LNCAP (cell line): ENCODE data around the gene PODNL1.

Source experiments
- TF ChIP-seq, protein P1 (sequence below): fragments of 450-650 bp; IDR thresholded peaks from 2 replicates; pipeline ENCODE4 v1.5.1; 2017; ENCODE audit warnings: mild to moderate bottlenecking

PODNL1 gene

DNA sequence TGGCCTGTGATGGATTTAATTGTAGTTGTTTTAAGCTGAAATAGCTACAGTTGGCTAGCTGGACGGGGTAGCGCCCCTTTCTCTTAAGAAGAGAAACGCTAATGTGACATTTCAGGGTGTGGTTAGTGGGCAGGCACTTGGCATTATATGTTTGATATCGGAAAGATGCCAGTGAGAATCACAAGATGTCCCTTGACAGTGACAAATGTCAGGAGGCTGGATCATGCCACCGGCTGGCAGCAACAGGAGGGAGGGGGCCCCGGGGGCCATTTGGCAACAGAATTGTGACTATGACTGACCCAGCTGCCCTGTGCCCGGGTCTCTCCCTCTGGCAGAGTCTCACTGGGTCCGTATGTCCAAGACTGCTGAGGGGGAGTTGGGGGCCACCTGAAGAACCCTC, 18.8 kb upstream of the PODNL1 start:
- TF ChIP-seq, protein P1, sequence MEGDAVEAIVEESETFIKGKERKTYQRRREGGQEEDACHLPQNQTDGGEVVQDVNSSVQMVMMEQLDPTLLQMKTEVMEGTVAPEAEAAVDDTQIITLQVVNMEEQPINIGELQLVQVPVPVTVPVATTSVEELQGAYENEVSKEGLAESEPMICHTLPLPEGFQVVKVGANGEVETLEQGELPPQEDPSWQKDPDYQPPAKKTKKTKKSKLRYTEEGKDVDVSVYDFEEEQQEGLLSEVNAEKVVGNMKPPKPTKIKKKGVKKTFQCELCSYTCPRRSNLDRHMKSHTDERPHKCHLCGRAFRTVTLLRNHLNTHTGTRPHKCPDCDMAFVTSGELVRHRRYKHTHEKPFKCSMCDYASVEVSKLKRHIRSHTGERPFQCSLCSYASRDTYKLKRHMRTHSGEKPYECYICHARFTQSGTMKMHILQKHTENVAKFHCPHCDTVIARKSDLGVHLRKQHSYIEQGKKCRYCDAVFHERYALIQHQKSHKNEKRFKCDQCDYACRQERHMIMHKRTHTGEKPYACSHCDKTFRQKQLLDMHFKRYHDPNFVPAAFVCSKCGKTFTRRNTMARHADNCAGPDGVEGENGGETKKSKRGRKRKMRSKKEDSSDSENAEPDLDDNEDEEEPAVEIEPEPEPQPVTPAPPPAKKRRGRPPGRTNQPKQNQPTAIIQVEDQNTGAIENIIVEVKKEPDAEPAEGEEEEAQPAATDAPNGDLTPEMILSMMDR, result no peak

DNA sequence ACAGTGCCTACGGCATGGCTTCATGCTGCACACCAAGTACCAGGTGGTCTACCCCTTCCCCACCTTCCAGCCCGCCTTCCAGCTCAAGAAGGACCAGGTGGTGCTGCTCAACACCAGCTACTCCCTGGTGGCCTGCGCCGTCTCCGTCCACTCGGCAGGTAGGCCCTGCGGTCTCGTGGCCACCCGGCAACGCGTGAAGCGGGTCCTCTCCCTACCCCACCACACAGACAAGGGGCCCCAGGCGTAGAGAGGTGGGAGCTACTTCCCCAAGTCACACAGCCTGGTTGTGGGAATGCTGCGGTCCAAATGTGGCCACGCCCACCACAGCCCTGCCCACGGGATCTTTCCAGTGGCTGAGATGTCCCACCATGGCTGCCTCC, 18.1 kb upstream of the PODNL1 start:
- TF ChIP-seq, protein P1, result no peak

DNA sequence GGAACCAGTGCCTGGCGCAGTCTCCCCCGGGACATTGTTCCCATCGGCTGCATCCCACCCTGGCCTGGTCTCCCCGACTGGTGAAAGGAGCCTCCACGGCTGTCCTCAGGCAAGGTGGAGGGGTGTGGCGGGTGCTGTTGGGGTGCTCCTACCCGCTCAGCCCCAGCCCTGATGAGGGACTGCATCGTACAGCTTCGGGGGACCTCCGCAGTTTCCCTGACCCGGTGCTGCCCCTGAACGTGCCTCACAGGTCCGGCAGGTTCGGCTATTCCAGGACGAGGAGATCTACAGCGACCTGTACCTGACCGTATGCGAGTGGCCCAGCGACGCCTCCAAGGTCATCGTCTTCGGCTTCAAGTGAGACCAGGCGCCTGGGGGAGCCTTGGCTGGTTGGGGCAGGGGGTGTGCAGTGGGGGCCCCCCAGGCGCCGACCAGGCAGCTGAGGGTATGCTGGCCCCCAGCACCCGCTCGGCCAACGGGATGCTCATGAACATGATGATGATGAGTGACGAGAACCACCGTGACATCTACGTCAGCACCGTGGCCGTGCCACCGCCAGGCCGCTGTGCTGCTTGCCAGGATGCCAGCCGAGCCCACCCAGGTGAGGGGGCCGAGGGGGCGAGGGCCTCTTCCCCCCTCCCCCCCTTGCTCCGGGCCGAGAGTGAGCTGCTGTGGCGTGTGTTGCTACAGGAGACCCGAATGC, 17.6 kb upstream of the PODNL1 start:
- TF ChIP-seq, protein P1, result no peak

DNA sequence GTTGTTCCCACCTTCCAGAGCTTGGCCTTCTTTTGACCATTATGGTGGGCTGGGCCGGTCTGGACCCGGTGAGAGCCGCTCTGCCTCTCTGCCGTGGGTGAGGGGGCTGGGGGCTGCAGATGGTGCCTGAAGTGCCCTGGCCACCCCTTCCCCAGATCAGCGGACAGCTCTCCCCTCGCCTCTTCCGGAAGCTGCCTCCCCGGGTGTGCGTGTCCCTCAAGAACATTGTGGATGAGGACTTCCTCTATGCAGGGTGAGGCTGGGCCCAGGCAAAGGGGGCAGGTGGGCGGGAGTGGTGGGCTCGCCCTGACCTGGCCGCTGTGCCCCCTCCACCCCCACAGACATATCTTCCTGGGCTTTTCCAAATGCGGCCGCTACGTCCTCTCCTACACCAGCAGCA, 16.0 kb upstream of the PODNL1 start:
- TF ChIP-seq, protein P1, result no peak

DNA sequence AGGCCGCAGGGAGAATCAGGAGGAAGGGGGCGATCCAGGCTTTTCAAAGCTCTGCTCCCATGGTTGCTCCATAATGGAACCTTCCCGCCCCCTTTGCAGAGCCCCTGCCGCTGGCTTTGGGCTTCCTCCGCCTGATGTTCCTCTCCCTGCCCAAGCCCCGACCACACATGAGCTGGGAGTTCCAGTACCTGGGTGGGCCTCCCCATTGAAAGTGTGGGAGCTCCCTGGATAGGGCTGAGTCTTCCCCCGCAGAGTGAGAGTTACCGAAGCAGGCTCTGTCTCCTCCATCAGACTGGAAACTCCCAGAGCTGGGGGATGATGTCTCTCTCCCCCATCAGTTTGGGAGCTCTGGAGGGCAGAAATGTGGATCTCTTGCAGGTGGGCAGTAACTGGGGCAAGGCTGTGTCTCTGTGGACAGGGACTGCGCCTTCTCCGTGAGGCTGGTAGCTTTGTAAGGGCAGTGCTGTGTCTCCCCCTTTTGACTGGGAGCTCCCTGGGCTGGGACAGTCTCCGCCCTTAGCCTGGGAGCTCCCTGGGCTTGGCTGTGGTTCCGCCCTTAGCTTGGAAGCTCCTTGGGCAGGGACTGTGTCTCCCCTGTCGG, 14.8 kb upstream of the PODNL1 start:
- TF ChIP-seq, protein P1, result no peak

DNA sequence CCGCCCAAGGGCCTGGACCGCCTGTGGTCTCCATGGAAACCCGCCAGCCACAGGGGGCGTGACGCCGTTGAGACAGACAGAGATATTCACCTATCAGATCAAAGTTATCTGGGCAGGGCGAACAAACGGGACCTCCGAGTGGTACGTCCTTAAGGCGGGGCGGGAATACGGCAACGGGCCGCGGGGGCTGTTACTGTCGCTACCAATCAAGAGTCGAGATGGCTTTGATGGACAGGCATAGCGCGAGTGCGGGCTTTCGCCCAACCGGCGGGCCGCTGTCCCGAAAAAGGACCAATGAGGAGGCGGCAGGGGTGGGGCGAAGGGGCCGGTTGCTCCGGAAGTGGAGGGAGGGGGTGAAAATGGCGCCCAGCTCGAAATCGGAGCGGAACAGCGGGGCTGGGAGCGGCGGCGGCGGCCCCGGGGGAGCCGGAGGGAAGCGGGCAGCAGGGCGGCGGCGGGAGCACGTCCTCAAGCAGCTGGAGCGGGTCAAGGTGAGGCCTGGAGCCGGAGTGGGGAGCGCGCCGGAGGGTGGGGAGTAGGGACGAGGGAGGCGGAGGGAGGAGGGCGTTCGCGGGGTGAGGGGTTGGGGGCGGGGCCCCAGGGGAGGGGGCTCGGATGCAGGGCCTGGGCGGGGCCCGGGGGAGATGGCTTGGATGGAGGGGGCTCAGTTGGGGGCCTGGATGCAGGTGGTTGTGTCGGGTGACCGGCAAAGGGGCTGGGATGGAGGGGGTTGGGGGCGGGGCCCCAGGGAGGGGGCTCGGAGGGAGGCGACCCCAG, 14.1 kb upstream of the PODNL1 start, which contains the start of gene DCAF15:
Gene DCAF15, plus strand, starts transcription at position 356 of the 777 bp plus-strand sequence. Its CDS starts 4 bp downstream, at position 360.
- TF ChIP-seq, protein P1, result no peak

DNA sequence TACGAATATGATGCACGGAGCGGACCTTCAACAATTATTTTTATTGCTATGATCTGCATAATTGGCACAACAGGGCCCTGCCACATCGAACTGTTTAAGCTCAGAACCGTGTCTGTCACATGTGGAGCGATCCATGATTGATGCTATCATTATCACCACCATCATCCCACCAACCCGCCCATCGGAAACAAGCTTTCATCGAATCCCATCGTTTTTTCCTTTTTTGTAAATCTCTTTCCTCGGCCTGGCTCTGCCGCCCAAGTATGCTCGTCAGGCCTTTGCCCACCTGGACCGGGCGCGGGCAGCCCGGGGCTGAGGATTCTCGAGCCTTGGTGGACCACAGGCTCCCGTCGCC, 13.6 kb upstream of the PODNL1 start:
- TF ChIP-seq, protein P1, result no peak
